Left ventricle myocardium superior (tissue), 1 donor: ENCODE measurements around the gene IRX1. TPM values are rescaled to one million over a fixed set of nuclear protein-coding genes. Genes with fewer than 3 reads are reported as not detected.

Experiments
- ATAC-seq: fragments of 200-7000 bp; cut with Tn5 transposase; one replicate; pipeline ENCODE4 v1.9.1; 2020; ENCODE audit warnings: mild to moderate bottlenecking, moderate library complexity
- DNase-seq: peaks from one replicate; pipeline ENCODE4 v3.0.0-alpha.2; 2020
- intact Hi-C: fragments of 100-400 bp; cut with micrococcal nuclease; formaldehyde crosslinking; loops from one replicate; pipeline ENCODE4 v1.11.0; 2022
- long read RNA-seq: library from polyadenylated mRNA; unstranded; transcript quantifications from one replicate; pipeline ENCODE4 v2.0.0, GENCODE V29; 2021
- total RNA-seq: library from RNA; stranded (reverse); fragmentation: NEBNext Ultra II Directional; extraction: Animal tissue kit (Norgen Biotek cat#: 25700); gene quantifications from one replicate; pipeline ENCODE4 v1.2.1, GENCODE V29; 2021
- donor health status: DM: no; HTN: yes; CAD: no; lungs with severe emphysema.

The IRX1 gene
- total RNA-seq = not detected
- long read RNA-seq, partial matches to known transcripts = 0 of 1 reads
- long read RNA-seq, other reads (novel, unspliced or antisense) = 0 of 1 reads

DNA sequence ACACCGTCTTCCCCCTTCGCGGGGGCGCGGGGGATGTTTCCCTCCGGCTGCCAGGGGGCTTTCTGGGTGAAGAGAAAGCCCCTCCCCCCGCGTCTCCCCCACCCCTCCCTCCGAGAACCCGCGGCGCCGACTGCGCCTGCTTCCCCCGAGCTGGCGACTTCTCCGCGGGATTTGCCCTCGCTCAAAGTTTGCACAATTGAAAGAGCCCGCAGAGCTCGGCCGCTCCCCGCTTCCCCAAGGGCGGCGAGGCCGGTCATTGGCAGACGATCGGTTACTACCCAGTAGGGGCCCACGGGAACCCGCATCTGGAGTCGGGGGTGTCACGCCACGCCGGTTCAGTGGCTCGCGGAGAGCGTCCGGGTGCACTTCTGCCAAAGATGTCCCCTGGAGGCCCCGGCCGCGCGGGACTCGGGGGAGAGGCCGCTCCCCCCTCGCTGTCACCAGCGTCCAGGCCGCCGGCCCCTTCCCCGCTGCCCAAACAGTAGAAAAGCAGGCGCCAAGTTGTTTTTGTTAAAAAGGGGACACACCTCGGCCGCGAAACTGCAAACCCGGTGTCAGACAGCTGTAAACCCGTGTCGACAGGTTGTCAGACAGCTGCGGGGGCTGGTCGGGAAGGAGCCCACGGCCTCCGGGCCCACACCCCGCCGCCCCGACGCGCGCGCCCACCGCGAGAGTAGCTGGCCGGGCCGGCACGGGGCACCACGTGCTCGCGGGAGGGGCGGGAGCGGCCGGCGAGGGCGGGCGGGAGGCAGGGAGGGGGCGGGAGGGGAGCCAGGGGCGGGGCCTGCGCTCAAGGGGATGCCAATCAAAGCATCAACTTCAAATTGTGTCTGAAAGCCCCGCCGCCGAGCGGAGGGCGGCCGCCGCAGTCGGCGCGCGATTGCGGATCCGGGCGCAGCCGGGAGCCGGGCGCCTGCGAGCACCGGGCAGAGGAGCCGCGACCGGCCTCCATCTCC, at the start of gene IRX1:
TSS of gene IRX1 (plus strand) at position 827 of the 956 bp plus-strand sequence. CDS start 274 bp downstream, outside the sequence.
- intact Hi-C loops = no loop called here
- peak; percentile 62 for ATAC-seq
- DNase-seq = no peak

DNA sequence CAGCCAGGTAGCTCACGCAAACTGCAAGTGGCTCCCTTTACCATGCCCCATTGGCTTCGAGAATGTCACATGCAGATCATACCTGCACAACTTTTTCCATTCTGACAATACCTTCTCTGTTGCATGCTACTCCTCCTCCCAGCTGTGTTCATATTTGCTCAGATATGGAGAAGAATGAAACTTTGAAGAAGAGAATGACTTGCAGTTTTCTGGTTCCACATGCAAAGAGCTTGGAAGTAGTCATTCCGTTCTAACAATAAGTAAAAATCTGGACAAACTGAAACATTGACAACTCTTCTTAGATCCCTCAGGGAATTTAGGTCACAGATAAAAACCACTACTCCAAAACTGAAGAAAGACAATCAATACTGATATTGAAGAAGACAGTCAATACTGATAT, 49.6 kb upstream of the IRX1 start:
- no peak for ATAC-seq
- intact Hi-C loops = no loop called here

DNA sequence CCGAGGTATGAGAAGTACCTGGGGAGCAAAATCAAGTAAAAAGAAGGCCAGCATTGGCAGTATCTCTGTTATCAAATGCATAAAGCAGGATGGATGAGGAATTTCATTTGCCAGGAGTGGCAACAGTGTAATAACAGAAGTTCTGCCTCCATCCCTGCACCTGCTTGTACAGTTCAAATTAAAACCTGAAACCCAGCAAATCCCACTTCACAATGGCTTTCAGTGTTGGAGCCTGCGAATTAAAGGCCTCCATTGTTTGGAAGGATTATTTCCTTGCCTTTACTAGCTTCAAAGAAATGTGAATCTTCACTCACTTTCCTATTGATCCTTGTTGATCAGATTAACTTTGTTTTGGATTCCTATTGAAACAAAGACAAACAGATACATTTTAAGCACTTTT, 31.5 kb upstream of the IRX1 start:
- no peak for DNase-seq
- ATAC-seq = no peak
- intact Hi-C loops = no loop called here

More for the DNA sequence above, 49.6 kb upstream of the IRX1 start:
- DNase-seq = no peak

DNA sequence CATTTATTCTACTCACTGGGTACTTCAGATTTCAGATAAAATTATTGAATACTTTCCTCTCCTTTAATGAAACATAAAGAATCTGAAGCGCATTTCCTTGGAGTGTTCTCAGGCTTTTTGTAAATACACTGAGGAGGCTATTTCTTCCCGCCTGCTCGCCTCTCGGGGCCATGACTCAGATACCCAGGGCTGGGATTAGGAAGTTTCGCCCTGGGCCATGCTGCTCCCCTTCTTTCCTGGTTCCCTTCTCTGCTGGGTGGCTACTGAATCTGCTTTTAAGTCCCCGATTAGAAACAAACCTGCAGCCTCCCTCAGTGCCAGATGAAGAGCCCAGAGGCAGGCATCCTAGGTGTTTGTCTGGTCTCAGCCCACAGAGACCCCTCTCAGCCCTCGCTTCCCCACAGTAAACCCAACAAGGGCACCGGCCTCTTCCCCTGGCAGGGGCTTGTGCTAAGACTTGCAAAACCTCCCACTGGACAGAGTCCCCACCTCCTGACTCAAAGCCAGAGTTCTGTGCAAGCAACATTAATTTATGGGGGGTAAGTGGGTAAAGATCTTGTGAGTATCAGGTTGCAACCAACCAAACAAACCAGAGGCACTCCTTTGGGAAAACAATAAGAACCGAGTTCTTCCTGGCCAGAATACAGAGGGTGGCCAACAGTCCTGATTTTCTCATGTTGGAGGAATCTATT, 30.7 kb upstream of the IRX1 start:
- intact Hi-C loops = no loop called here
- DNase-seq (no peak), ATAC-seq (no peak)

DNA sequence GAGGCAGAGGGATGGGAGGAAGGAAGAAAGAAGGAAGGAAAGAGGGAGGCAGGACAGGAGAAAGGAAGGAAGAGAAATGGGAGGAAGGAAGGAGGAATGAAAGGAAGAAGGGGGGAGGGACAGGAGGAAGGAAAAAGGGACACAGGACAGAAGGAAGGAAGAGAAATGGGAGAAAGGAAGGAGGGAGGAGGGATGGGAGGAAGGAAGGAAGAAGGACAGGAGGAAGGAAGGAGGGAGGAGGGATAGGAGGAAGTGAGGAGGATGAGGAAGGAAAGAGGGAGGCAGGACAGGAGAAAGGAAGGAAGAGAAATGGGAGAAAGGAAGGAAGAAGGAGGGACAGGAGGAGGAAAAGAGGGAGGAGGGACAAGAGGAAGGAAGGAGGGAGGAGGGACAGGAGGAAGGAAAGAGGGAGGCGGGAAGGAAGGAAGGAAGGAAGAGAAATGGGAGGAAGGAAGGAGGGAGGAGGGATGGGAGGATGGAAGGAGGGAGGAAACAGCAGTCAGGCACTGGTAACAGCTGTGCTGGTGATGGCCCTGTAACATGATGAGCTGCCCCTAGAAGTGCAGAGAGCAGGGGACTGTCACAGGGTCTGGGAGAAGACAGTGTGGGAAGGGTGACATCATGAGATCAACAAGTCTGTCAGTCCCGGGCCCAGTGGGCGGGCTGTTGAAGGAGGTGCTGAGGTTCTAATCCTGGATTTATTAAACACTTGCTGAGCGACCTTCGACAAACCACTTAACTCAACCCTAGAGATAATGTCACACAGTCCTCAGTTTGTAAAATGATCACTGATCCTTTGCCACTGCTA, 10.7 kb upstream of the IRX1 start:
- intact Hi-C loops = no loop called here
- DNase-seq (no peak), ATAC-seq (no peak)

DNA sequence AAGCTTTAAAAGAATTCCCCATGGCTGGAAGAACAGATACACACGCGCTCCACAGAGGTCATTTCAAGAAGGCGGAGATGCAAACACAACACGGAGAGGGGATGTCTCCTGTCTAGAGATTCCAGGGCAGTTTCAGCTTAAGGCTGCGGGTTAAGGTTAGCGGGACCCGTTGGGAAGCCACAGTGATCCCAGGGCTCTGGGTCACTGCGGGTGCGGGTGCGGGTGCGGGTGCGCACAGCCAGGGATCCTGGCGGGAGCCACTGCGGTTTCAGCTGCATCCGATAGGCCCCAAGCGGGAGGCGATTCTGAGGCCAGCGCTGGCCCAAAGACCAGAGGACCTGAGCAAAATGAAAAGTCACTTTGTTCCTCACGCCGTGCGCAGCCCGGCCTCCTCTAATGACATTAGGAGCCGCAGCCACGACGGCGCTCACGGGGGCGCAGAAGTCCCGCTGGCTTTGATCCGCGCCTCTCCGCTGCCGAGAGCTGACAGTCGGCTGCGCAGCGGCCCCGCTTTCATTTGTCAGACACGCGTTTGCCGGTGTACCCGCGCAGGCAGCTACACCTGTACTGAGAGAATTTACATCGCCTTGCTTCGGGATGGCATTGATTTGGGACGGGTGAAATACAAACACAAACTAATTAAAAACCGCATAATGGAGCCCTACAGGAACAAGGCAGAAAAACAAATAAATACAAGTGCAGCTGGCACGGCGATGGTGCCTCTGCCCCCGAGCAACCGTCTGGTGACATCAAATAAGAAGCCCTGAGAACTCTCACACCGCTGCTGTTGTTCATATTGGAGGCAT, 5.3 kb upstream of the IRX1 start:
- intact Hi-C loops = no loop called here
- no peak for ATAC-seq

DNA sequence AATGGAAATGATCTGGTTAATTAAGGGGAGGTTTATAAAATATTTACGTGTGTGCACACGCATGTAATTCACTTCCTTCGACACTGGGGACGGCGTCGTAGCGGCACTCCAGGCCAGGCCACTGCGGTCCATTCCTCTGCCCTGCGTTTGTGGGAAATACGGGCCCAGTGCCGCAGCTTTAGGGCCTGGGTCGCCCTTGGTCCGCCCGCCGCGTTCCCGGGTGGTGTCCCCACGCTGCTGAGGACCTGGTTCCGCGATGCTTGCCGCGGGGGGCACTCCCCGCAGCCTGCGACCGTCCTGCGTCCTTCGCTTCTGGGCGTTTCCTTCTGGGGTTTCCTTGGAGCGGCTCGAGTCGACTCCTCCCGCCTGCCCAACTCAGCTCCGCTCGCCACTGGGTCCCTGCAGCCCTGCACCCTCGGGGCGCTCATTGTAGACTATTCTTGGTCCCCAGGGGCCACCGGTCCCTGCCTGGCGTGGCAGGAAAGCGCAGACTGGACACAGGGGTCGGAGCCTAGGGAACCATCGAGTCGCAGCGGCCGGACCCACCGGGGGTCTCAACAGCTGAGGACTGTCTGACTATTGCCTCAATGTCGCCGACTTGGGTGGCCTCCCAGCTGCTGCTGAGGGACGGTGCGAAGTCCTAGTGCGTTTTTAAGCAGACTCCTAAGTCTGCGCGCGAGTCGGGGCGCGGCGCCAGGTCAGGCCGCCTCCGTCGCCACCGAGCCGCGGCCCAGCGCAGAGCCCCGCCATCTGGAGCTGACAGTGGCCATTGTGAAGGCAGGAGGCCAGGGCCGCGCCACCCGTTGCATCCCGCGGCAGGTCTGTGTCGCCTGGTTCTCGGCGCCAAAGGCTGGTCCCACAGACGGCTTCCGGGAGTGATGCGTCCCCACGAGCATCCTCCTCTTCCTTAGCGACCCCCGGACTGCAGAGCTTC, 4.4 kb upstream of the IRX1 start:
- peak; percentile 24 for ATAC-seq
- intact Hi-C loops = no loop called here
- no peak for DNase-seq

More for the DNA sequence above, 5.3 kb upstream of the IRX1 start:
- DNase-seq = no peak

DNA sequence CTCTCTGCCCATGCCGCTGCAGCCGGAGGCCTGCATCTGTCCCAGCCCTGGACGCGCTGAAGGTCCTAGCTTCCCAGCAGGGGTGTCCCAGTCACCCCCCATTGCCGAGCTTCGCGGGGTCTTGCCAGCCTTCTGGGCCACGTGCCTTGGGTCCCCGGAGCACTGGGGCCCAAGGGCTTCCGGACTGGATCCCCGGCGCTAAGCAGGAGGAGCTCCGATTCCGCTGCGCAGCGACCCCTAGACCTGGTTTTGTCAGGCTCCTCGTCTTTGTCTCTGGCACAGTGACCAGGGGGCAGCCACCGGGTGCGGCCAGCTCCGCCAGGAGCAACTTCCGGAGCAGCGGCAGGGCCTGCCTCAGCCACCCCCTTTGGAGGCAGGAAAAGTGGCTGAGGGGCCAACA, 3.3 kb upstream of the IRX1 start:
- intact Hi-C loops = no loop called here
- ATAC-seq = no peak
- no peak for DNase-seq

DNA sequence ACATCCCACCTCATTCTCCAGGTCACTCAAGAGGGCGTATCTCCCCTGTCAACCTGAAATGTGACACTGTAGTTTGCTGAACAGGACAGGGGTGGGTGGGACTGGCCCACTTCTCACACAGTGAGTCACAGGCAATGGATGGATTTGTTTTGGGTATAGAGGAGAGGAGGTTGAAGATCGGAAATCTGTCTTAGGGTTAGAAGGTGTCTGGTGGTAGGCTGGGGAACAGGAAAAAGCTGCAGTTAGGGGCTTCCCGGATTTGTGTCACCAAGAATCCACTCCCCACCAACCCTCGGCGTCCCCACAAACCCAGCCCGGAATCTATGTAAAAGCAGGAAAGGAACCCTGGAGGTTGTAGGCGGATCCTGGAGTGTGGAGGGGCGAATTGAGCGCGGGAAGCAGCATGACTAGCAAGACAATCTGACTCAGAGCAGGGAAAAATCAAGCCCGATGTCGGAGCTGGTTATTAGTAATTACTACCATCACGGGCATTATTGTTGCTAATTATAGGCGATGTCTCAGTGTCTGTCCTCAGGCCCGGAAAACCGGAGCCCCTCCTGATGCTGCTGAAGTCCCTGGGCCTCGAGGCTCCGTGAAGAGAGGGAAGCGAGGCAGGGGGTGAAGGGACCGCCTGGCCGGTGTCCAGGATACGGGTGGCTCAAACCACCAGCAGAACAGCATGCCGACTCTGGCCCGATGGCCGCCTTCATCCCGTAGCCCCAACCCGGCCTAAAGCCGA, 1.7 kb upstream of the IRX1 start:
- ATAC-seq = no peak

DNA sequence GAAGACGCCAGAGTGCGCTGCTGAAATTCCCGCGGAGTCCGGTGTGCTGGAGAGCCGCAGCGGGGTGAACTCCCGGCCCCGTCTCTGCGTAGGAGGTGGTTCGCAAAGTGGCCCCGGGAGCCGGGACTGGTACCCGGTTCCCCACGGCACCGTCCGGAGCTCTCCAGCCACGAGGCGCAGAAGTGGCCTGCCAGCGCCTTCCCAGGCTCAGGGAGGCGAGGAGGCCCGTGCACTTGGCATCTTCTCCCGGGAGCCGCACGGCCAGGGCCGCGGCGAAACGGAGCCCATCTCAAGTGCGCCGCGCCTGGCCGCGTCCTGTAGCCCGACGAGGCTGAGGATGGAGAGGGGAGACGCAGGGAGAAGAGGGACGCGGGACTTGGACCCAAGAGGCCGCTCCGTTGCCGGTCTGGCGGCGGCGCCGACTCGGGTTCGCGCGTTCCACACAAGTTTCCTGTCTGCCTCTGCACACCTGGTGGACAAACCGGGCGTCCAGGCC, 1.1 kb upstream of the IRX1 start:
- peak; percentile 57 for ATAC-seq
- intact Hi-C loops = no loop called here

More for the DNA sequence above, 1.7 kb upstream of the IRX1 start:
- no peak for DNase-seq
- intact Hi-C loops = no loop called here

DNA sequence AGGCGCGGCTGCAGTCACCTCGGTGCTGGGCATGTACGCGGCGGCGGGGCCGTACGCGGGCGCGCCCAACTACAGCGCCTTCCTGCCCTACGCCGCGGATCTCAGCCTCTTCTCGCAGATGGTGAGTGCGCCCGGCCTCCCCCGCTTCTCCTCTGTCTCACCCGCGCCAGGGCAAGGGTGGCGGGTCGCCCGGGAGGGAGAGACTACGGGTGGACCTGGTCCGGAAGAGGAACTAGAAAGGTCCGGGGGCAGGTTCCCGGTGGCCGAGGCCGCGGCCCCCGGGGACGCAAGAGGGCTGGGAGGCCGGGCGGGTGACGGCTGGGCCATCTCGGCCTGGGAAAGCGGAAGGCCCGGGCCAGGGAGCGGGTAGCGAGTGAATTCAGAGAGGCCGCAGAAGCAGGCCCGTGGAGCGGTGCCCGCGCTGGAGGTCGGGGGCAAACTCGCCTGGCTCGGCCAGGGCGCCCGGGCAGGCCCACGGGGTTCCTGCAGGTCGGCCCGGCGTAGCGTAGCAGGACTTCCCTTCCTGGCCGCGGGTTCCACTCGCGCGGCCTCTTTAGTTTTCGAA, 711 bp downstream of the IRX1 start:
- intact Hi-C loops = no loop called here
- ATAC-seq = no peak
- no peak for DNase-seq

More for the DNA sequence above, 1.1 kb upstream of the IRX1 start:
- DNase-seq = no peak

DNA sequence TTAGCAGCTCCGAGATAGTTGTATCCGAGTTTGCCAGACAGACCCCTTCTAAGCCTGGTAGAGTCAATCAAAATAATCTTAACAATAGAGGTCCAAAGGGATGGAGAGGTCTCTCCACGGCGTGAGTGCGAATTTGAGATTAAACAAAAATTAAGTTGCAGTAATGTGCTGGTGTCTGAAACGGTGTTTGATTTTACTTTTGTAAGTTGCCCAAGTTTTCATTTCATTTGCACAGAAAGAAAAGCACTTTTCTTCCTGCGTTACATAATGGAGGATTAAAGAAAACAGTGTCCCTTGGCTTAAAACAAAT, 1.2 kb downstream of the IRX1 start:
- intact Hi-C loops = no loop called here
- DNase-seq (no peak), ATAC-seq (no peak)

DNA sequence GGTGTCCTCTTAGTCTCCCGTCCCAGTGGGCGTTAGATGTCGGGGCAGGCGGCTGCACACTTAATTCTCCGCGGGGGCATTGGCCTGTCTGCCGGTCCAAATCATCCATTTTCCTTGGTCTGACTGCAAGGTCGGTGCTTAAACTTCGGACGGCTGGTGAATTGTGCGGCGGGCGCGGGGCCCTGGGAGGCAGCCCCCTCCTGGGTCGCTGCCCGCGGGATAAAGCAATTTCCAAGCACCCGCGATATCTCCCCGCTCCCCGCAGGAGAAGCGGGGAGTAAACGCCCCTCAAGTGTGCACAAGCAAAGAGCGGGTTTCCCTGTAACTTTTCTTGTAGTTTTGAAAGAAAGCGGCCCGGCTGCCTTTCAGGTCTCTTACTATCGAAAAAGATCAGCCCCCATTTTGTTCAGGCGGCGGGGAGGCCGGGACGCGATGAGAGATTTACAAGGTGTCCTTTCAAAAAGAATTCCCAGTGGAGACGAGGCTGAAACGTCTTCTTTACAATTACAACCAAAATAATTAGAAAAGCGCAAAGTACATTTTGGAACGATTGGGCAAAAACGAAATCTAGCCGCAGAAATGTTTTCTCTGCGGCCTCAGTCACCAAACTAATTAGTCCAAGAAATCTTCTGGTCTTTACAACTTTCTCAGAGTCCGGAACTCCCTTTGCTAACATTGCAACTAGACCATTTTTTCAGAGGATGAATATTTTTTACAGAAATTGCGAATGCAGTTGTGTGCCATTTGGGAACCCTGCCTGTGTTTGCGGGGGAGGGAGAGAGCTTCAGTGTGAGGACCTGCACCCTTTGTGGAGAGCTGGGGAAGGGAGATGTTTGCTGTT, 1.8 kb downstream of the IRX1 start:
- intact Hi-C loops = no loop called here
- DNase-seq = no peak
- ATAC-seq = no peak

DNA sequence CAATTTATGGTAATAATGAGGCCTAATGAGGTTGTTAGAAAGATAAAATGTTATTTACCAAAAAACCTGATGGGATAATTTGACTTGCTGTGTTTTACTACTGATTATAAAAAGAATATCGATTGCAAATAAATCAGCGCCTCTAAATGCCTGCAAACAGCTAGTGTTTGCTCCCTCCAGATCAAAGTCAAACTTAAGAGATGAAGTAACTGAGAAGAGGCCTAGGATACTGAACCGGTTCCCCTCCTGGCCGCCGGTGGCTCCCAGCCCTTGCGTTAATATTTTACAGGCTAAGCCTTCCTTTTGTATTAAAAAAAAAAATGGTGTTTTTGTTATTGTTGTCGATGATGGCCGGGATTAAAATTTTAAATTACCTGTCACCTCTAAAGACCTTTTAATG, 2.6 kb downstream of the IRX1 start:
- DNase-seq (no peak), ATAC-seq (no peak)
- intact Hi-C loops = no loop called here

DNA sequence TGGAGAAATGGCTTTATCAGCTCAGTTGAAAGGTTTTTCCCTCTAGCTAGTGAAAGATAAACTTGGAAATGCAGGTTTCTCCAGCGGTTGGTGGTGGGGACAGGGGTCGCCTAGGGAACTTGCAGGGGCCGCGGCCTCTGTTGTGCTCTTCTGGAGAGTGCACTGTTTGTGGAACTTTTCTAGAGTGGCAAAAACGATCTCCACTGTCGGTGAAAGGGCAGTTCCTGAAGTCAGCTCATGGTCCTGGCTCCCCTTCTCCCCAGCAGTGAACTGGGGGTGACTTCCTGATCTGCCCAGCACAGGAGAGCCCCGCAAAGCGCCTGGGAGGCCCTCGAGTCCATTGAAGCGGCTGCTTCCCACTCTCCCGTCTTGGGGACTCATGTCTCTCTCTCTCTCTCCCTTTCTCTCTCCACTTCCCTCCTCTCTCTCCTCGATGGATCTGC, 3.2 kb downstream of the IRX1 start:
- intact Hi-C loops = no loop called here
- DNase-seq (no peak), ATAC-seq (no peak)
